ENCODE data around the gene KLF9.
"Not testable (repeated sequence)": the region's sequence is repeated elsewhere in the genome, so short reads cannot be mapped to it uniquely, and the experiment has no call there.

The KLF9 gene

GRCh38 chr9:70403618-70404025 lies 10.8 kb downstream of the KLF9 start:
- H4K12ac ChIP-seq (ENCODE audit: low read depth, low read length) = no peak overlapping the region

DNA sequence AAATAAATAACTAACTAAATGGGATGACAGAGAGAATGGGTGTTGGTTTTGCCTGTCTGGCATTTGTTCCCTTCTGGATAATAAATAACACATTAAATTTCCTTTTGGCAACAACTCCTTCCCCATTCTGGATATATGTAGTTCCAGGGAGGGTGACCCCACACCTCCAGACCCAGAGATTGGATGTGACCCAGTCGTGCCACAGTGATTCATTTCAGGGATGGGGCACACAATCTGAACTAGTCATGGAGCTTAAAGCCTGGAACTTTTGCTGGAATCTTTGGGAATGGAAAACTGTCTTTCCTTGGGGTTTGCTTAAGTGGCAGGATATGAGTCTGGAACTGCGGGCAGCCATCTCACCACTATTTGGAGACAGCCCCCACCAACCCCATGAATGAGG lies 11.3 kb downstream of the KLF9 start:
- Histone ChIP-seq H4K12ac (ENCODE audit: low read depth, low read length) (no peak overlapping the region), H3K4me1 (ENCODE audit: control insufficient read depth in 1 of 2, insufficient read depth in 2 of 2, low read length in 2 of 2) (peaks cover 1 to 3% of the 10 kb centered on the region in 2 experiments), H3K23ac (ENCODE audit: low read length) (no peak overlapping the region), H2BK120ac (ENCODE audit: insufficient read depth, low read length, poor library complexity) (no peak overlapping the region), H3K4ac (ENCODE audit: low read depth, low read length) (no peak overlapping the region), H3K14ac (ENCODE audit: low read length) (no peak overlapping the region), H3K4me3 (ENCODE audit: low read depth, low read length) (no peak overlapping the region), H2AK5ac (ENCODE audit: low read length) (no peak overlapping the region), H3K36me3 (ENCODE audit: control insufficient read depth in 1 of 2, insufficient read depth in 2 of 2, low read length in 2 of 2) (no peaks in the 10 kb centered on the region), H2AFZ (ENCODE audit: insufficient read depth, low read length, poor library complexity) (no peak overlapping the region), H4K91ac (ENCODE audit: low read depth, low read length) (no peak overlapping the region), H3K18ac (ENCODE audit: low read length) (no peak overlapping the region), H3K79me1 (ENCODE audit: low read length) (no peaks in the 10 kb centered on the region), H3K9ac (ENCODE audit: low read length) (no peak overlapping the region), H2BK12ac (ENCODE audit: low read length) (no peak overlapping the region), H3K79me2 (ENCODE audit: control insufficient read depth, insufficient read depth, low read length, poor library complexity) (no peaks in the 10 kb centered on the region), H3K4me2 (ENCODE audit: low read length) (no peak overlapping the region), H4K8ac (ENCODE audit: low read depth, low read length) (no peak overlapping the region), H3K9me3 (ENCODE audit: insufficient read depth, low read depth, low read length) (peaks cover 3% of the 10 kb centered on the region), H2BK5ac (ENCODE audit: low read depth, low read length, poor library complexity) (no peak overlapping the region), H3K27ac (ENCODE audit: low read depth, low read length) (no peak overlapping the region), H3K27me3 (ENCODE audit: insufficient read depth, low read length) (no peaks in the 10 kb centered on the region)
- no CpG with 5 or more reads among the region's 2 CpGs for WGBS (ENCODE audit: extremely low coverage, insufficient coverage, insufficient read length)
- no peak for DNase-seq

More at GRCh38 chr9:70403618-70404025, 10.8 kb downstream of the KLF9 start:
- H3K36me3 ChIP-seq (ENCODE audit: control insufficient read depth in 1 of 2, insufficient read depth in 2 of 2, low read length in 2 of 2) = no peaks in the 10 kb centered on the region
- no peak for DNase-seq
- no peak overlapping the region for H3K4ac ChIP-seq (ENCODE audit: low read depth, low read length)
- WGBS (ENCODE audit: extremely low coverage, insufficient coverage, insufficient read length) = no CpG with 5 or more reads among the region's 4 CpGs
- no peak overlapping the region for H2BK12ac ChIP-seq (ENCODE audit: low read length)
- no peak overlapping the region for H4K91ac ChIP-seq (ENCODE audit: low read depth, low read length)
- H3K4me1 ChIP-seq (ENCODE audit: control insufficient read depth in 1 of 2, insufficient read depth in 2 of 2, low read length in 2 of 2) = peaks cover 4 to 8% of the 10 kb centered on the region in 2 experiments
- no peak overlapping the region for H3K14ac ChIP-seq (ENCODE audit: low read length)
- no peak overlapping the region for H2AK5ac ChIP-seq (ENCODE audit: low read length)
- H3K27me3 ChIP-seq (ENCODE audit: insufficient read depth, low read length) = no peaks in the 10 kb centered on the region
- H3K18ac ChIP-seq (ENCODE audit: low read length) = no peak overlapping the region
- no peak overlapping the region for H3K4me3 ChIP-seq (ENCODE audit: low read depth, low read length)
- H3K4me2 ChIP-seq (ENCODE audit: low read length) = no peak overlapping the region
- H3K79me2 ChIP-seq (ENCODE audit: control insufficient read depth, insufficient read depth, low read length, poor library complexity) = no peaks in the 10 kb centered on the region
- no peaks in the 10 kb centered on the region for H3K79me1 ChIP-seq (ENCODE audit: low read length)
- no peak overlapping the region for H2BK5ac ChIP-seq (ENCODE audit: low read depth, low read length, poor library complexity)
- H4K8ac ChIP-seq (ENCODE audit: low read depth, low read length) = no peak overlapping the region
- H3K27ac ChIP-seq (ENCODE audit: low read depth, low read length) = no peak overlapping the region
- H3K9ac ChIP-seq (ENCODE audit: low read length) = no peak overlapping the region
- no peak overlapping the region for H2BK120ac ChIP-seq (ENCODE audit: insufficient read depth, low read length, poor library complexity)
- no peak overlapping the region for H2AFZ ChIP-seq (ENCODE audit: insufficient read depth, low read length, poor library complexity)
- no peak overlapping the region for H3K23ac ChIP-seq (ENCODE audit: low read length)
- peaks cover 3% of the 10 kb centered on the region for H3K9me3 ChIP-seq (ENCODE audit: insufficient read depth, low read depth, low read length)

DNA sequence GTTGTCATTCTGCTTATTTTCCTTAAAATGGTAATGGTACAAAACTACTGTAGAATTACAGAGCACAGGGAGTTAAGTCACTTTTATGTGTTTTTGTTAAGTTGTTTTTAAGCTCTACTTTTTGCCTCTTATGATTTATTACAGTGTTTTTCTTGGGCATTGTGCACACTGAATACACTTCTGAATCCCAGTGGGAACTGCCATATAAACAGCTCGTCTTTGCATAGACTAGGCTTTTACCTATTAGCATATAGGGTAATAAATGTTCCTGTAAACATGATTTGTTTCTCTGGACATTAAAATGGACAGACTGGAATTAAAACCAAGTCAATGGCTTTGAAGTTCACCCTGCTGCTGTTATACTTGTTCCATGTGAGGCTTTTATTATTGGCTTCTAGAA lies 12.2 kb downstream of the KLF9 start:
- peaks cover 0 to 2% of the 10 kb centered on the region in 2 experiments for H3K4me1 ChIP-seq (ENCODE audit: control insufficient read depth in 1 of 2, insufficient read depth in 2 of 2, low read length in 2 of 2)
- H3K14ac ChIP-seq (ENCODE audit: low read length) = no peak overlapping the region
- H4K91ac ChIP-seq (ENCODE audit: low read depth, low read length) = no peak overlapping the region
- no peak overlapping the region for H2AK5ac ChIP-seq (ENCODE audit: low read length)
- no peak for DNase-seq
- peaks cover 3% of the 10 kb centered on the region for H3K9me3 ChIP-seq (ENCODE audit: insufficient read depth, low read depth, low read length)
- H4K8ac ChIP-seq (ENCODE audit: low read depth, low read length) = no peak overlapping the region
- no peak overlapping the region for H3K18ac ChIP-seq (ENCODE audit: low read length)
- no peaks in the 10 kb centered on the region for H3K79me1 ChIP-seq (ENCODE audit: low read length)
- no peaks in the 10 kb centered on the region for H3K79me2 ChIP-seq (ENCODE audit: control insufficient read depth, insufficient read depth, low read length, poor library complexity)
- no peak overlapping the region for H2BK5ac ChIP-seq (ENCODE audit: low read depth, low read length, poor library complexity)
- no peak overlapping the region for H3K4me2 ChIP-seq (ENCODE audit: low read length)
- no peaks in the 10 kb centered on the region for H3K36me3 ChIP-seq (ENCODE audit: control insufficient read depth in 1 of 2, insufficient read depth in 2 of 2, low read length in 2 of 2)
- H2AFZ ChIP-seq (ENCODE audit: insufficient read depth, low read length, poor library complexity) = no peak overlapping the region
- H3K23ac ChIP-seq (ENCODE audit: low read length) = no peak overlapping the region
- no peak overlapping the region for H4K12ac ChIP-seq (ENCODE audit: low read depth, low read length)
- H2BK12ac ChIP-seq (ENCODE audit: low read length) = no peak overlapping the region
- no peak overlapping the region for H3K4me3 ChIP-seq (ENCODE audit: low read depth, low read length)
- no peak overlapping the region for H3K27ac ChIP-seq (ENCODE audit: low read depth, low read length)
- H3K4ac ChIP-seq (ENCODE audit: low read depth, low read length) = no peak overlapping the region
- H3K9ac ChIP-seq (ENCODE audit: low read length) = no peak overlapping the region
- no peaks in the 10 kb centered on the region for H3K27me3 ChIP-seq (ENCODE audit: insufficient read depth, low read length)
- no peak overlapping the region for H2BK120ac ChIP-seq (ENCODE audit: insufficient read depth, low read length, poor library complexity)
- WGBS (ENCODE audit: extremely low coverage, insufficient coverage, insufficient read length) = no CpG with 5 or more reads among the region's 1 CpG

DNA sequence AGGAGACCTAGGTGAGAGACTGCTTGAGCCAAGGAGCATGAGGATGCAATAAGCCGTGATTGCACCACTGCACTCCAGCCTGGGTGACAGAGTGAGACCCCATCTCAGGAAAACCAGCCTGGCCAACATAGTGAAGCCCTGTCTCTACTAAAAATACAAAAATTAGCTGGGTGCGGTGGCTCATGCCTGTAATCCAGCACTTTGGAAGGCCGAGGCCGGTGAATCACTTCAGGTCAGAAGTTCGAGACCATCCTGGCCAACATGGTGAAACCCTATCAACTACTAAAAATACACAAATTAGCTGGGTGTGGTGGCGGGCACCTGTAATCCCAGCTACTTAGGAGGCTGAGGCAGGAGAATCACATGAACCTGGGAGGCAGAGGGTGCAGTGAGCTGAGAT lies 13.2 kb downstream of the KLF9 start:
- H3K4me1 ChIP-seq (ENCODE audit: control insufficient read depth in 1 of 2, insufficient read depth in 2 of 2, low read length in 2 of 2); H3K79me1 ChIP-seq (ENCODE audit: low read length); H3K4me3 ChIP-seq (ENCODE audit: low read depth, low read length); H4K8ac ChIP-seq (ENCODE audit: low read depth, low read length); H4K91ac ChIP-seq (ENCODE audit: low read depth, low read length); H3K4me2 ChIP-seq (ENCODE audit: low read length); H3K9me3 ChIP-seq (ENCODE audit: insufficient read depth, low read depth, low read length); H2AFZ ChIP-seq (ENCODE audit: insufficient read depth, low read length, poor library complexity); H2AK5ac ChIP-seq (ENCODE audit: low read length); H3K14ac ChIP-seq (ENCODE audit: low read length); H2BK5ac ChIP-seq (ENCODE audit: low read depth, low read length, poor library complexity); H3K79me2 ChIP-seq (ENCODE audit: control insufficient read depth, insufficient read depth, low read length, poor library complexity); H3K4ac ChIP-seq (ENCODE audit: low read depth, low read length); H3K9ac ChIP-seq (ENCODE audit: low read length); H3K18ac ChIP-seq (ENCODE audit: low read length); H3K27ac ChIP-seq (ENCODE audit: low read depth, low read length); H2BK120ac ChIP-seq (ENCODE audit: insufficient read depth, low read length, poor library complexity); H4K12ac ChIP-seq (ENCODE audit: low read depth, low read length); H2BK12ac ChIP-seq (ENCODE audit: low read length); H3K36me3 ChIP-seq (ENCODE audit: control insufficient read depth in 1 of 2, insufficient read depth in 2 of 2, low read length in 2 of 2); DNase-seq; H3K27me3 ChIP-seq (ENCODE audit: insufficient read depth, low read length); H3K23ac ChIP-seq (ENCODE audit: low read length): not testable (repeated sequence)
- WGBS (ENCODE audit: extremely low coverage, insufficient coverage, insufficient read length) = no CpG with 5 or more reads among the region's 6 CpGs
